Measurements from ENCODE around the gene ALDH5A1.
"Not testable (repeated sequence)": the region's sequence is repeated elsewhere in the genome, so short reads cannot be mapped to it uniquely, and the experiment has no call there.

The ALDH5A1 gene

GRCh38 chr6:24506814-24507520 lies 12.2 kb downstream of the ALDH5A1 start:
- Histone ChIP-seq H3K9ac (ENCODE audit: low read depth, low read length) (no peak overlapping the region), H3K4me1 (ENCODE audit: control insufficient read depth, insufficient read depth, low read length) (no peaks in the 10 kb centered on the region), H3K36me3 (ENCODE audit: insufficient read depth, low read length) (no peaks in the 10 kb centered on the region), H3K4me2 (ENCODE audit: low read length) (no peak overlapping the region), H3K9me3 (replicated peaks; ENCODE audit: low read length) (no peaks in the 10 kb centered on the region), H3K4me3 (ENCODE audit: low read length) (no peak overlapping the region), H3K27me3 (ENCODE audit: control insufficient read depth, insufficient read depth, low read length) (no peaks in the 10 kb centered on the region)

- not testable (repeated sequence) for H3K4me1 ChIP-seq (ENCODE audit: control insufficient read depth, insufficient read depth, low read length); H3K27me3 ChIP-seq (ENCODE audit: control insufficient read depth, insufficient read depth, low read length); H3K4me2 ChIP-seq (ENCODE audit: low read length); H3K9ac ChIP-seq (ENCODE audit: low read depth, low read length); H3K36me3 ChIP-seq (ENCODE audit: insufficient read depth, low read length); H3K4me3 ChIP-seq (ENCODE audit: low read length); H3K9me3 ChIP-seq (replicated peaks; ENCODE audit: low read length)
These were observed 17.2 kb downstream of the ALDH5A1 start for GRCh38 chr6:24511976-24512375.

- Histone ChIP-seq H3K9me3 (replicated peaks; ENCODE audit: low read length) (no peaks in the 10 kb centered on the region), H3K9ac (ENCODE audit: low read depth, low read length) (no peak overlapping the region), H3K4me3 (ENCODE audit: low read length) (no peak overlapping the region), H3K36me3 (ENCODE audit: insufficient read depth, low read length) (no peaks in the 10 kb centered on the region), H3K4me2 (ENCODE audit: low read length) (no peak overlapping the region), H3K27me3 (ENCODE audit: control insufficient read depth, insufficient read depth, low read length) (no peaks in the 10 kb centered on the region), H3K4me1 (ENCODE audit: control insufficient read depth, insufficient read depth, low read length) (no peaks in the 10 kb centered on the region)
These were observed 18.8 kb downstream of the ALDH5A1 start for GRCh38 chr6:24513602-24514001.

GRCh38 chr6:24517659-24518543 lies 23.1 kb downstream of the ALDH5A1 start:
- Histone ChIP-seq H3K27me3 (ENCODE audit: control insufficient read depth, insufficient read depth, low read length) (no peaks in the 10 kb centered on the region), H3K36me3 (ENCODE audit: insufficient read depth, low read length) (no peaks in the 10 kb centered on the region), H3K4me1 (ENCODE audit: control insufficient read depth, insufficient read depth, low read length) (no peaks in the 10 kb centered on the region), H3K4me3 (ENCODE audit: low read length) (no peak overlapping the region), H3K4me2 (ENCODE audit: low read length) (no peak overlapping the region), H3K9ac (ENCODE audit: low read depth, low read length) (no peak overlapping the region), H3K9me3 (replicated peaks; ENCODE audit: low read length) (no peaks in the 10 kb centered on the region)

- Histone ChIP-seq H3K27me3 (ENCODE audit: control insufficient read depth, insufficient read depth, low read length) (no peaks in the 10 kb centered on the region), H3K4me2 (ENCODE audit: low read length) (no peak overlapping the region)
These were observed 26.3 kb downstream of the ALDH5A1 start for GRCh38 chr6:24520929-24521546.

GRCh38 chr6:24522228-24523176 lies 27.7 kb downstream of the ALDH5A1 start:
- Histone ChIP-seq H3K9me3 (replicated peaks; ENCODE audit: low read length) (no peaks in the 10 kb centered on the region), H3K36me3 (ENCODE audit: insufficient read depth, low read length) (no peaks in the 10 kb centered on the region), H3K27me3 (ENCODE audit: control insufficient read depth, insufficient read depth, low read length) (no peaks in the 10 kb centered on the region)

More at GRCh38 chr6:24520929-24521546, 26.3 kb downstream of the ALDH5A1 start:
- Histone ChIP-seq H3K9me3 (replicated peaks; ENCODE audit: low read length) (no peaks in the 10 kb centered on the region), H3K4me1 (ENCODE audit: control insufficient read depth, insufficient read depth, low read length) (no peaks in the 10 kb centered on the region), H3K4me3 (ENCODE audit: low read length) (no peak overlapping the region), H3K9ac (ENCODE audit: low read depth, low read length) (no peak overlapping the region), H3K36me3 (ENCODE audit: insufficient read depth, low read length) (no peaks in the 10 kb centered on the region)

GRCh38 chr6:24524329-24524728 lies 29.6 kb downstream of the ALDH5A1 start:
- Histone ChIP-seq H3K27me3 (ENCODE audit: control insufficient read depth, insufficient read depth, low read length) (no peaks in the 10 kb centered on the region), H3K4me3 (ENCODE audit: low read length) (no peak overlapping the region), H3K9me3 (replicated peaks; ENCODE audit: low read length) (no peaks in the 10 kb centered on the region), H3K36me3 (ENCODE audit: insufficient read depth, low read length) (no peaks in the 10 kb centered on the region), H3K9ac (ENCODE audit: low read depth, low read length) (no peak overlapping the region), H3K4me2 (ENCODE audit: low read length) (no peak overlapping the region), H3K4me1 (ENCODE audit: control insufficient read depth, insufficient read depth, low read length) (no peaks in the 10 kb centered on the region)

More at GRCh38 chr6:24522228-24523176, 27.7 kb downstream of the ALDH5A1 start:
- Histone ChIP-seq H3K9ac (ENCODE audit: low read depth, low read length) (no peak overlapping the region), H3K4me2 (ENCODE audit: low read length) (no peak overlapping the region), H3K4me1 (ENCODE audit: control insufficient read depth, insufficient read depth, low read length) (no peaks in the 10 kb centered on the region), H3K4me3 (ENCODE audit: low read length) (no peak overlapping the region)

- Histone ChIP-seq H3K4me1 (ENCODE audit: control insufficient read depth, insufficient read depth, low read length) (no peaks in the 10 kb centered on the region), H3K9me3 (replicated peaks; ENCODE audit: low read length) (no peaks in the 10 kb centered on the region), H3K9ac (ENCODE audit: low read depth, low read length) (no peak overlapping the region), H3K36me3 (ENCODE audit: insufficient read depth, low read length) (no peaks in the 10 kb centered on the region), H3K4me3 (ENCODE audit: low read length) (no peak overlapping the region), H3K27me3 (ENCODE audit: control insufficient read depth, insufficient read depth, low read length) (no peaks in the 10 kb centered on the region), H3K4me2 (ENCODE audit: low read length) (no peak overlapping the region)
These were observed 30.0 kb downstream of the ALDH5A1 start for GRCh38 chr6:24524805-24525204.

GRCh38 chr6:24529985-24530384 lies 35.2 kb downstream of the ALDH5A1 start:
- Histone ChIP-seq H3K4me2 (ENCODE audit: low read length) (no peak overlapping the region), H3K27me3 (ENCODE audit: control insufficient read depth, insufficient read depth, low read length) (no peaks in the 10 kb centered on the region), H3K4me3 (ENCODE audit: low read length) (no peak overlapping the region), H3K9ac (ENCODE audit: low read depth, low read length) (no peak overlapping the region), H3K36me3 (ENCODE audit: insufficient read depth, low read length) (no peaks in the 10 kb centered on the region), H3K9me3 (replicated peaks; ENCODE audit: low read length) (no peaks in the 10 kb centered on the region), H3K4me1 (ENCODE audit: control insufficient read depth, insufficient read depth, low read length) (no peaks in the 10 kb centered on the region)

- Histone ChIP-seq H3K4me1 (ENCODE audit: control insufficient read depth, insufficient read depth, low read length) (no peaks in the 10 kb centered on the region), H3K36me3 (ENCODE audit: insufficient read depth, low read length) (no peaks in the 10 kb centered on the region), H3K9ac (ENCODE audit: low read depth, low read length) (no peak overlapping the region), H3K4me3 (ENCODE audit: low read length) (no peak overlapping the region), H3K27me3 (ENCODE audit: control insufficient read depth, insufficient read depth, low read length) (no peaks in the 10 kb centered on the region), H3K9me3 (replicated peaks; ENCODE audit: low read length) (no peaks in the 10 kb centered on the region), H3K4me2 (ENCODE audit: low read length) (no peak overlapping the region)
These were observed 39.6 kb downstream of the ALDH5A1 start for GRCh38 chr6:24534329-24534728.

GRCh38 chr6:24535210-24535609 lies 40.4 kb downstream of the ALDH5A1 start:
- H3K36me3 ChIP-seq (ENCODE audit: insufficient read depth, low read length): no peaks in the 10 kb centered on the region
- H3K27me3 ChIP-seq (ENCODE audit: control insufficient read depth, insufficient read depth, low read length): no peaks in the 10 kb centered on the region
- H3K4me3 ChIP-seq (ENCODE audit: low read length): no peak overlapping the region
- no peaks in the 10 kb centered on the region for H3K9me3 ChIP-seq (replicated peaks; ENCODE audit: low read length)
- no peaks in the 10 kb centered on the region for H3K4me1 ChIP-seq (ENCODE audit: control insufficient read depth, insufficient read depth, low read length)
- no peak overlapping the region for H3K9ac ChIP-seq (ENCODE audit: low read depth, low read length)
- H3K4me2 ChIP-seq (ENCODE audit: low read length): no peak overlapping the region
